ENCODE results near the gene IL23A.

- no peak for TF ChIP-seq CTCF (IDR thresholded peaks at IDR 0.05)
- no peak for TF ChIP-seq POLR2A (IDR thresholded peaks at IDR 0.05)
Observed at GRCh38 chr12:56326533-56326932, 12.2 kb upstream of the IL23A start.
